Loucy (cell line): ENCODE results near the gene TMA16.

Experiments used
- EZH2phosphoT487 ChIP-seq: fragments of 200-600 bp; IDR thresholded peaks from 2 replicates; pipeline ENCODE4 v1.6.1; 2018; ENCODE audit warnings: antibody characterized with exemption, mild to moderate bottlenecking, moderate library complexity, borderline replicate concordance
- TF ChIP-seq, protein P1 (sequence below): fragments of 200-600 bp; sonication (generic); conservative IDR thresholded peaks from 2 replicates; pipeline ENCODE4 v1.5.1; 2014; ENCODE audit warnings: mild to moderate bottlenecking, antibody characterized with exemption, low read length

DNA sequence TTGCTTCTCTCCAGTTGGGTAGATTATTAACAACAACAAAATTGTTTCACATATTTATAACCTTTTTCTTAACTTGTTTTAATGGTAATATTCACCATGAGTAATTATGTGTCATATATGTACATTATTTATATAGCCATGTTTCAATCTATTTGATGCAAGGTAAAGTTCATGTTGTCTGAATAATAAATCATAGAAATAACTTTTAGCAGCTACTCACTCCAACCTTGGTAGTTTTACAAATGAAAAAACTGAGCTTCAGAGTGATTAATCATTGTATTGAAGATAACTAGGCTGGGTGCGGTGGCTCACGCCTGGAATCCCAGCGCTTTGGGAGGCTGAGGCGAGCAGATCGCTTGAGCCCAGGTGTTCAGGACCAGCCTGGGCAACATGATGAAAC, 46.0 kb downstream of the TMA16 start:
- TF ChIP-seq, protein P1, sequence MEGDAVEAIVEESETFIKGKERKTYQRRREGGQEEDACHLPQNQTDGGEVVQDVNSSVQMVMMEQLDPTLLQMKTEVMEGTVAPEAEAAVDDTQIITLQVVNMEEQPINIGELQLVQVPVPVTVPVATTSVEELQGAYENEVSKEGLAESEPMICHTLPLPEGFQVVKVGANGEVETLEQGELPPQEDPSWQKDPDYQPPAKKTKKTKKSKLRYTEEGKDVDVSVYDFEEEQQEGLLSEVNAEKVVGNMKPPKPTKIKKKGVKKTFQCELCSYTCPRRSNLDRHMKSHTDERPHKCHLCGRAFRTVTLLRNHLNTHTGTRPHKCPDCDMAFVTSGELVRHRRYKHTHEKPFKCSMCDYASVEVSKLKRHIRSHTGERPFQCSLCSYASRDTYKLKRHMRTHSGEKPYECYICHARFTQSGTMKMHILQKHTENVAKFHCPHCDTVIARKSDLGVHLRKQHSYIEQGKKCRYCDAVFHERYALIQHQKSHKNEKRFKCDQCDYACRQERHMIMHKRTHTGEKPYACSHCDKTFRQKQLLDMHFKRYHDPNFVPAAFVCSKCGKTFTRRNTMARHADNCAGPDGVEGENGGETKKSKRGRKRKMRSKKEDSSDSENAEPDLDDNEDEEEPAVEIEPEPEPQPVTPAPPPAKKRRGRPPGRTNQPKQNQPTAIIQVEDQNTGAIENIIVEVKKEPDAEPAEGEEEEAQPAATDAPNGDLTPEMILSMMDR, result no peak
- TF ChIP-seq EZH2phosphoT487, result no peak
